ENCODE results near the gene MIPEP. TPM values are rescaled to one million over a fixed set of nuclear protein-coding genes. Genes with fewer than 3 reads are reported as not detected.

MIPEP gene
- polyA plus RNA-seq, 1 donor (not counting 4 experiments of a cell fraction or from before 2014, with no cell fraction given), result 35.0 TPM

DNA sequence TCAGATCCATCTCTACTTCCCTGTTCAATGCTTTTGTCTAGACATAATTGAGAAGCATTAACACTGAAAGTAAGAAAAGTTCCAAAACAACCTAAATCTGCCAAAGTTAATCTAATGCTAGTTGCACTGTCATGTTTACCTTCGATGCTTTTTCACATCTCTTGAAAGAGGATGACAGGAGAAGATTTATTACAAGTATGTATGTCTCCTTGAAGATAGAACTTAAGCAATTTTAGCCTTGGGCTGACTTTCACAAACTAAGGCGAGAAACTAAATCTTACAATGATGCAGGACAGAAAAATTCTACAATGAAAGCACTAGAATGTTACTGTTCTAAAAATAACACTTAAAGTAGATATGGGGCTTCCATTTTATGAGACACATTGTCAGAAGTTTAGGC, 64.0 kb downstream of the MIPEP start:
- H3K79me2 ChIP-seq (ENCODE audit: control insufficient read depth, insufficient read depth, low read length), result no peaks in the 10 kb centered on the region
- no peak overlapping the region for H3K4me2 ChIP-seq (ENCODE audit: control insufficient read depth, extremely low read depth, insufficient read depth, low read depth, low read length)
- DNase-seq (ENCODE audit: low read depth, low spot score) (no peak), FAIRE-seq (no peak)
- H3K4me3 ChIP-seq (ENCODE audit: control insufficient read depth in 2 of 3, extremely low read depth in 1 of 3, insufficient read depth in 2 of 3, low read depth in 1 of 3, low read length in 3 of 3), result no peak overlapping the region
- no peaks in the 10 kb centered on the region for H4K20me1 ChIP-seq (ENCODE audit: control insufficient read depth, extremely low read depth, insufficient read depth, low read length)
- no peaks in the 10 kb centered on the region for H3K27me3 ChIP-seq (ENCODE audit: control insufficient read depth, extremely low read depth, insufficient read depth, low read length)
- no peaks in the 10 kb centered on the region for H3K4me1 ChIP-seq (ENCODE audit: control insufficient read depth, extremely low read depth, insufficient read depth, low read length)
- no peak overlapping the region for H2AFZ ChIP-seq (ENCODE audit: control insufficient read depth, low read length)
- H3K9me1 ChIP-seq (ENCODE audit: control insufficient read depth, extremely low read depth, insufficient read depth, low read length), result no peaks in the 10 kb centered on the region
- H3K9me3 ChIP-seq (ENCODE audit: control insufficient read depth, low read depth, low read length), result peaks cover 10% of the 10 kb centered on the region
- peaks cover 0 to 2% of the 10 kb centered on the region in 2 experiments for H3K36me3 ChIP-seq (ENCODE audit: control insufficient read depth in 2 of 2, extremely low read depth in 1 of 2, insufficient read depth in 2 of 2, low read length in 2 of 2)
- TF ChIP-seq, protein P1, sequence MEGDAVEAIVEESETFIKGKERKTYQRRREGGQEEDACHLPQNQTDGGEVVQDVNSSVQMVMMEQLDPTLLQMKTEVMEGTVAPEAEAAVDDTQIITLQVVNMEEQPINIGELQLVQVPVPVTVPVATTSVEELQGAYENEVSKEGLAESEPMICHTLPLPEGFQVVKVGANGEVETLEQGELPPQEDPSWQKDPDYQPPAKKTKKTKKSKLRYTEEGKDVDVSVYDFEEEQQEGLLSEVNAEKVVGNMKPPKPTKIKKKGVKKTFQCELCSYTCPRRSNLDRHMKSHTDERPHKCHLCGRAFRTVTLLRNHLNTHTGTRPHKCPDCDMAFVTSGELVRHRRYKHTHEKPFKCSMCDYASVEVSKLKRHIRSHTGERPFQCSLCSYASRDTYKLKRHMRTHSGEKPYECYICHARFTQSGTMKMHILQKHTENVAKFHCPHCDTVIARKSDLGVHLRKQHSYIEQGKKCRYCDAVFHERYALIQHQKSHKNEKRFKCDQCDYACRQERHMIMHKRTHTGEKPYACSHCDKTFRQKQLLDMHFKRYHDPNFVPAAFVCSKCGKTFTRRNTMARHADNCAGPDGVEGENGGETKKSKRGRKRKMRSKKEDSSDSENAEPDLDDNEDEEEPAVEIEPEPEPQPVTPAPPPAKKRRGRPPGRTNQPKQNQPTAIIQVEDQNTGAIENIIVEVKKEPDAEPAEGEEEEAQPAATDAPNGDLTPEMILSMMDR (optimal IDR thresholded peaks at IDR 0.05 in 1 of 3, IDR thresholded peaks at IDR 0.05 in 1 of 3, conservative IDR thresholded peaks at IDR 0.05 in 1 of 3; ENCODE audit: extremely low read depth in 1 of 3, insufficient read depth in 2 of 3, low read length in 3 of 3), result no peak
- no peak for TF ChIP-seq EZH2 (IDR thresholded peaks at IDR 0.05; ENCODE audit: low read length)
- no peak overlapping the region for H3K27ac ChIP-seq (ENCODE audit: control insufficient read depth, insufficient read depth, low read length)
- H3K9ac ChIP-seq (ENCODE audit: control insufficient read depth, extremely low read depth, insufficient read depth, low read length), result no peak overlapping the region
- dilution Hi-C loops (cut with MboI; ENCODE audit: extremely low pct_ligation_motif_present, low sequenced_read_pairs), result no loop called here

DNA sequence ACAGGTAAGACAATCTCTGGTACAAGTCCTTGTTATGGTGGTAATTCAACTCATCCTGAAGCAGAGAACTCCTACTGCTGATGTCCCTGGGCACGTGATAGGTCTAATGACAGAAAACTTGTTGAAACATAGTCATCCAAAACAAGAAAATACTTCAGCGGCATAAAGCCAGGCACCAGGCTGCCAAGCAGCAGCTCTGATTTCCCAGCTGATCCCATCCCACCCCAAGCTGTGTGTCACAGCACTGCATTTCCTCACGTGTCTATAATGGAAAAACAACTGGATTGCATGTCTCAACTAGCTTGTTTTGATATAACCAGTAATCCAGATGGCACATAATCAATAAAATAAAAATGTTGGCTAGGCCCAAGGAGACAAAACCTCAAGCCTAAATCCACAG, 64.8 kb downstream of the MIPEP start:
- Histone ChIP-seq H3K79me2 (ENCODE audit: control insufficient read depth, insufficient read depth, low read length) (no peaks in the 10 kb centered on the region), H3K27ac (ENCODE audit: control insufficient read depth, insufficient read depth, low read length) (no peak overlapping the region), H4K20me1 (ENCODE audit: control insufficient read depth, extremely low read depth, insufficient read depth, low read length) (no peaks in the 10 kb centered on the region), H3K4me2 (ENCODE audit: control insufficient read depth, extremely low read depth, insufficient read depth, low read depth, low read length) (no peak overlapping the region), H2AFZ (ENCODE audit: control insufficient read depth, low read length) (no peak overlapping the region), H3K9me3 (ENCODE audit: control insufficient read depth, low read depth, low read length) (peaks cover 10% of the 10 kb centered on the region), H3K4me3 (ENCODE audit: control insufficient read depth in 2 of 3, extremely low read depth in 1 of 3, insufficient read depth in 2 of 3, low read depth in 1 of 3, low read length in 3 of 3) (no peak overlapping the region), H3K9me1 (ENCODE audit: control insufficient read depth, extremely low read depth, insufficient read depth, low read length) (no peaks in the 10 kb centered on the region), H3K36me3 (ENCODE audit: control insufficient read depth in 2 of 2, extremely low read depth in 1 of 2, insufficient read depth in 2 of 2, low read length in 2 of 2) (peaks cover 0 to 2% of the 10 kb centered on the region in 2 experiments), H3K4me1 (ENCODE audit: control insufficient read depth, extremely low read depth, insufficient read depth, low read length) (no peaks in the 10 kb centered on the region), H3K9ac (ENCODE audit: control insufficient read depth, extremely low read depth, insufficient read depth, low read length) (no peak overlapping the region), H3K27me3 (ENCODE audit: control insufficient read depth, extremely low read depth, insufficient read depth, low read length) (no peaks in the 10 kb centered on the region)
- DNase-seq (ENCODE audit: low read depth, low spot score) (no peak), FAIRE-seq (no peak)
- dilution Hi-C loops (cut with MboI; ENCODE audit: extremely low pct_ligation_motif_present, low sequenced_read_pairs), result no loop called here
- no peak for TF ChIP-seq EZH2 (IDR thresholded peaks at IDR 0.05; ENCODE audit: low read length)

DNA sequence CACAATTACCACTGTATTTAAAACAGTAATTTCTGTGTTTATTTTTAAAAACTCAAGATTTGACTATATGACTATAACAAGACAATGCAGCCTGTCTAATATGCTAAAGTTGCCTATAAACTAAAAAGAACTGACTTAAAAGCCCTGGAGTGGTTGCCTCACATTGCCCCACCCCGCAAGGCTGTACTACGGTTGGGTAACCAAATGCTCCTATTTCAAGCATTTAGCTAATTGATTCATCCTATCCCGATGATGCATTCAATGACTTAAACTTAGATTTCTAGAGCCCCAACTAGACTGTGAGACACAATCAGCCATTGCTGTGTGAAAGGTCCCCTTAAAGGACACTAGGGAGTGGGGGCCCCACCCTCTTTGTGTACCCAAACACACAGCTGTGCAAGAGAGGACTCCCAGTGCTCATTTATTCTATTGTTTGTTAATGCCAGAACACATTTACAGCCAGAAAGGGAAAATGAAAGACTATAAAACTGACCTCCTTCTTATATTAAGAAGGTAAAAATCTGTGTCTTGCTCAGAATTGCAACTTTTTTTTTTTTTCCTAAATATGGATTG, 66.9 kb downstream of the MIPEP start:
- TF ChIP-seq EZH2 (IDR thresholded peaks at IDR 0.05; ENCODE audit: low read length), result no peak
- TF ChIP-seq, protein P1 (optimal IDR thresholded peaks at IDR 0.05 in 1 of 3, IDR thresholded peaks at IDR 0.05 in 1 of 3, conservative IDR thresholded peaks at IDR 0.05 in 1 of 3; ENCODE audit: extremely low read depth in 1 of 3, insufficient read depth in 2 of 3, low read length in 3 of 3), result no peak
- no peak overlapping the region for H3K27ac ChIP-seq (ENCODE audit: control insufficient read depth, insufficient read depth, low read length)
- no peak overlapping the region for H2AFZ ChIP-seq (ENCODE audit: control insufficient read depth, low read length)
- H4K20me1 ChIP-seq (ENCODE audit: control insufficient read depth, extremely low read depth, insufficient read depth, low read length), result no peaks in the 10 kb centered on the region
- FAIRE-seq, result no peak
- peaks cover 2% of the 10 kb centered on the region for H3K4me1 ChIP-seq (ENCODE audit: control insufficient read depth, extremely low read depth, insufficient read depth, low read length)
- H3K9me3 ChIP-seq (ENCODE audit: control insufficient read depth, low read depth, low read length), result peaks cover 10% of the 10 kb centered on the region
- dilution Hi-C loops (cut with MboI; ENCODE audit: extremely low pct_ligation_motif_present, low sequenced_read_pairs), result no loop called here
- no peaks in the 10 kb centered on the region for H3K27me3 ChIP-seq (ENCODE audit: control insufficient read depth, extremely low read depth, insufficient read depth, low read length)
- no peaks in the 10 kb centered on the region for H3K79me2 ChIP-seq (ENCODE audit: control insufficient read depth, insufficient read depth, low read length)
- no peak overlapping the region for H3K4me2 ChIP-seq (ENCODE audit: control insufficient read depth, extremely low read depth, insufficient read depth, low read depth, low read length)
- no peak for DNase-seq (ENCODE audit: low read depth, low spot score)
- peaks cover 0 to 2% of the 10 kb centered on the region in 2 experiments for H3K36me3 ChIP-seq (ENCODE audit: control insufficient read depth in 2 of 2, extremely low read depth in 1 of 2, insufficient read depth in 2 of 2, low read length in 2 of 2)
- no peaks in the 10 kb centered on the region for H3K9me1 ChIP-seq (ENCODE audit: control insufficient read depth, extremely low read depth, insufficient read depth, low read length)
- no peak overlapping the region for H3K9ac ChIP-seq (ENCODE audit: control insufficient read depth, extremely low read depth, insufficient read depth, low read length)
- no peak overlapping the region for H3K4me3 ChIP-seq (ENCODE audit: control insufficient read depth in 2 of 3, extremely low read depth in 1 of 3, insufficient read depth in 2 of 3, low read depth in 1 of 3, low read length in 3 of 3)
